Lower lobe of right lung (tissue), 2 donors: ENCODE results near the gene KRT72. TPM values are rescaled to one million over a fixed set of nuclear protein-coding genes. Genes with fewer than 3 reads are reported as not detected.

Experiments used
- ATAC-seq, 2 donors: fragments of 200-7000 bp; cut with Tn5 transposase; one replicate each; pipeline ENCODE4 v1.9.1; 2020 to 2022; ENCODE audit warnings: mild to moderate bottlenecking in 2 of 2, moderate library complexity in 2 of 2
- DNase-seq: peaks from one replicate; pipeline ENCODE4 v3.0.0-alpha.2; 2020
- H3K27ac ChIP-seq: fragments of 200-600 bp; one replicate; pipeline ENCODE4 v1.8.0; 2022
- H3K27me3 ChIP-seq: fragments of 200-600 bp; one replicate; pipeline ENCODE4 v1.8.0; 2022; ENCODE audit warnings: low read depth
- H3K36me3 ChIP-seq: fragments of 200-600 bp; one replicate; pipeline ENCODE4 v1.8.0; 2022; ENCODE audit warnings: mild to moderate bottlenecking
- H3K4me1 ChIP-seq: fragments of 200-600 bp; one replicate; pipeline ENCODE4 v1.8.0; 2022
- H3K4me3 ChIP-seq: fragments of 200-600 bp; one replicate; pipeline ENCODE4 v1.8.0; 2022; ENCODE audit warnings: mild to moderate bottlenecking
- H3K9me3 ChIP-seq: fragments of 200-600 bp; one replicate; pipeline ENCODE4 v1.8.0; 2022
- intact Hi-C: fragments of 100-400 bp; cut with DNase I; formaldehyde crosslinking; loops from one replicate; pipeline ENCODE4 v1.11.0; 2022
- long read RNA-seq: library from polyadenylated mRNA; unstranded; transcript quantifications from one replicate; pipeline ENCODE4 v2.0.0, GENCODE V29; 2021
- total RNA-seq: library from RNA; stranded (reverse); fragmentation: NEBNext Ultra II Directional; extraction: Animal tissue kit (Norgen Biotek cat#: 25700); gene quantifications from one replicate; pipeline ENCODE4 v1.2.1, GENCODE V29; 2021
- TF ChIP-seq, protein P1 (sequence below): fragments of 200-600 bp; IDR thresholded peaks from one replicate; pipeline ENCODE4 v1.8.0; 2022; ENCODE audit warnings: antibody characterized with exemption, mild to moderate bottlenecking
- donor health status: DM: no; HTN: yes; CAD: no; lungs with severe emphysema.

Gene KRT72
- total RNA-seq = not detected
- long read RNA-seq = 0 reads

DNA sequence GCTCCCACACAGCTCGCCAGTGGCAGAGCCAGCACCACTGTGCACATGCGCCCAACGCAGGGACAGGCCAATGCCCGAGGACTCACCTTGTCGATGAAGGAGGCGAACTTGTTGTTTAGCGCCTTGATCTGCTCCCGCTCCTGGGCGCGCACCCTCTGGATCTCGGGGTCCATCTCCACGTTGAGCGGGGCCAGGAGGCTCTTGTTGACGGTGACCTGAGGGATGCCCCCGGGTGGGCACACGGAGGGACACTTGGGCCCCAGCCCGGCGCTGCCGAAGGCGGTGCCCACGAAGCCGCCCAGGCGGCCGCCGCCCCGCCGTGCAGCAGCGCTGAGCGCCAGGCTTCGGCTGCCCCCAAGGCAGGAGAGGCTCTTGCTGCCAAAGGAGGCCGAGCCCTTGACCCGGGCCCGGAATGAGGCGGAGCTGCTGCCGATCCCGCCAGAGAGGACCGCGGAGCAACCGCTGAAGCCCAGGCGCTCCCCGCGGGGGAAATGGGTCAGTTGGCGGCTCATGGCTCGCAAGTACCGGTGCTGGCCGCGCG lies at the start of gene KRT72:
Gene KRT72 (minus strand): TSS at position 523 of the 541 bp plus-strand sequence. CDS start 11 bp downstream, at position 512.
- Histone ChIP-seq H3K36me3 (no peaks in the 10 kb centered on the region), H3K27ac (no peak within 1 kb of the TSS), H3K4me3 (no peak within 1 kb of the TSS), H3K27me3 (peaks cover 35% of the 10 kb centered on the region), H3K9me3 (no peaks in the 10 kb centered on the region), H3K4me1 (no peaks in the 10 kb centered on the region)
- DNase-seq (no peak), ATAC-seq (no peak)
- intact Hi-C loops = no loop called here
- TF ChIP-seq, protein P1, sequence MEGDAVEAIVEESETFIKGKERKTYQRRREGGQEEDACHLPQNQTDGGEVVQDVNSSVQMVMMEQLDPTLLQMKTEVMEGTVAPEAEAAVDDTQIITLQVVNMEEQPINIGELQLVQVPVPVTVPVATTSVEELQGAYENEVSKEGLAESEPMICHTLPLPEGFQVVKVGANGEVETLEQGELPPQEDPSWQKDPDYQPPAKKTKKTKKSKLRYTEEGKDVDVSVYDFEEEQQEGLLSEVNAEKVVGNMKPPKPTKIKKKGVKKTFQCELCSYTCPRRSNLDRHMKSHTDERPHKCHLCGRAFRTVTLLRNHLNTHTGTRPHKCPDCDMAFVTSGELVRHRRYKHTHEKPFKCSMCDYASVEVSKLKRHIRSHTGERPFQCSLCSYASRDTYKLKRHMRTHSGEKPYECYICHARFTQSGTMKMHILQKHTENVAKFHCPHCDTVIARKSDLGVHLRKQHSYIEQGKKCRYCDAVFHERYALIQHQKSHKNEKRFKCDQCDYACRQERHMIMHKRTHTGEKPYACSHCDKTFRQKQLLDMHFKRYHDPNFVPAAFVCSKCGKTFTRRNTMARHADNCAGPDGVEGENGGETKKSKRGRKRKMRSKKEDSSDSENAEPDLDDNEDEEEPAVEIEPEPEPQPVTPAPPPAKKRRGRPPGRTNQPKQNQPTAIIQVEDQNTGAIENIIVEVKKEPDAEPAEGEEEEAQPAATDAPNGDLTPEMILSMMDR = no peak

DNA sequence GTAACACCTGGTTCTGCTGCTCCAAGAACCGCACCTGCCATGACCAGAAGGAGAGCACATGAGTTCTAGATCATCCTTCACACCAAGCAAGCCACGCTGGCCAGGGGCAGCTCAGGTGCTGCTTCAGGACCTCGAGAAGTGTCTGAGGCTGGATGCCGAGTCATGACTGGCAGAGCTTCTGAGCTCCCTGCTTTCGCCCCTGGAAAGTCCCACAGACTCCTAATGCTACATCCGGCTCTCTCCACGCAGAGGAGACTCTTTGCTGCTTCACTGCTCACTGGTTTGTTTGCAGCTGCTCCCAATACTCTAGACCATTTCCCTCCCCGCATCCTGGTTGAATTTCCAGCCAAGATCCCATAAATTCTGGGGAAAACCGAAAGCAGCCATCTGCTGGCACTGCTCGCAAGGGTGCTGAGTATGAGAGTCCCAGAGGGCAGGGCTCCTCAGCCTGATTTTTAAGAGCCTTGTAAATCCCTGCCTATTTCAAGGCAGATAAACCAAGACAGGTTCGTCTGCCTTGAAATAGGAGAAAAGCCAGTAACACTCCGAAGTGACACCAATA lies 49.3 kb upstream of the KRT72 start:
- ATAC-seq = no peak
- DNase-seq = no peak
- Histone ChIP-seq H3K4me1 (no peaks in the 10 kb centered on the region), H3K9me3 (no peaks in the 10 kb centered on the region), H3K4me3 (no peak overlapping the region), H3K27ac (no peak overlapping the region), H3K36me3 (no peaks in the 10 kb centered on the region), H3K27me3 (peaks cover 4% of the 10 kb centered on the region)
- TF ChIP-seq, protein P1 = no peak
- intact Hi-C loops = no loop called here

DNA sequence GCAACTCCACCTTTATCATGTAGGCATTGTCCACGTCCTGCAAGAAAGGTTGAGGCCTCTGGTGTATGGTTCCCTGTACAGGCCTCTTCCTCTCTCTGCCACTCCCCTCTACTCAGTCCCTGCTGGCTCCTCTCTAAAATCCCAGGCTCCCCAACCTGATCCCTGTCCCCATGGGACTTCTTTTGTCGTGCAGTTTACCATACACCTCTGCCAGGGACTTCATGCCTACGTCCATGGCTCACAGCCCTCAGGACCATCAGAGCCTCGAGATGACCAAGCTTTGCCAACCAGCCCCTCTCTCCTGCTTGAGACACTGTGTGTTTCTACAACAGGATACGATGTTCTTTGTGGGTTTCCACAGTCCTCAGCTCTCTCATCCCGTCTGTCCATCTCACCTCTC lies 47.8 kb upstream of the KRT72 start:
- H3K9me3 ChIP-seq = no peaks in the 10 kb centered on the region
- DNase-seq (no peak), ATAC-seq (no peak)
- peaks cover 8% of the 10 kb centered on the region for H3K27me3 ChIP-seq
- intact Hi-C loops = no loop called here
- H3K27ac ChIP-seq = no peak overlapping the region
- no peaks in the 10 kb centered on the region for H3K36me3 ChIP-seq
- no peak overlapping the region for H3K4me3 ChIP-seq
- TF ChIP-seq, protein P1 = no peak
- no peaks in the 10 kb centered on the region for H3K4me1 ChIP-seq

DNA sequence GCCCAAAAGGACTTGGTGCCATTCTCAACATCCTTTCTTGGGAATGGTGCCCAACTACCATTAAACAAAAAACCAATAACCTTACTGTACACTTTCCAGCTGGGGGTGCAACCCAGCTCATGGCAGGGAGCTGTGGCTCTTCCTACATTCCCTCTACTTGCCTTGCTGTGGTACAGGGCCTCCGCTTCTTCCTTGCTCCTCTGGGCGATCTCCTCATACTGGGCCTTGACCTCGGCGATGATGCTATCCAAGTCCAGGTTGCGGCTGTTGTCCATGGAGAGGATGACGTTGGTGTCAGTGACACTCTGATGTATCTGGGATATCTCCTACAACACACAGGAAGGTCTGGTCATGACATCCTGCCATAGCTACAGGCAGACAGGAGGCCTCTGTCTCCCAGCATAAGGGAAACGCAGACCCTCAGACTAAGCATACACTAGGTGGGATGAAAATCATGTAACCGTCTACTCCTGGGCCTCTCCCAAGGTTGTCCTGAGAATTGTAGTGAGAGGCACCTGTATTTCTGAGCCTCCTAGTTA lies 46.8 kb upstream of the KRT72 start:
- ATAC-seq = no peak
- intact Hi-C loops = no loop called here
- H3K9me3 ChIP-seq = no peaks in the 10 kb centered on the region

DNA sequence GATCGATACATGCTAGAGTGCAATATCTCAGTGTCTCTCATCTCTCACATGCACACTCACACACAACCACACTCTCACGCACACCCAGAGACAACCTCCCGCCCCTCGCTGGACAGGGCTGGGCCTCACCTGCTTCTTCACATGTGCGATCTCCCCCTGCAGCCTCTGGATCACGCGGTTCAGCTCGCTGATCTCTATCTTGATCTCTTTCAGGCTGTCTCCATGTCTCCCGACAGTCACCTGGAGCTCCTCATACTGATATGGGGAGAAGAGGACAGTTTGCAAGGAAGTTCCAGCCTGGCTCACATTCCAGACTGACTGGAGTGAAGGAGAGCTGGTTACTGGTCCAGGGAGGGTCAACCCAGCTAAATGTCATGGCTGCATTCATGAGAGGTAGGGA lies 46.3 kb upstream of the KRT72 start:
- H3K36me3 ChIP-seq = no peaks in the 10 kb centered on the region
- H3K4me3 ChIP-seq = no peak overlapping the region
- ATAC-seq (no peak), DNase-seq (no peak)
- H3K27me3 ChIP-seq = peaks cover 8% of the 10 kb centered on the region
- intact Hi-C loops = no loop called here
- H3K9me3 ChIP-seq = no peaks in the 10 kb centered on the region
- no peak overlapping the region for H3K27ac ChIP-seq
- TF ChIP-seq, protein P1 = no peak
- H3K4me1 ChIP-seq = no peaks in the 10 kb centered on the region

More for the DNA sequence above, 46.8 kb upstream of the KRT72 start:
- Histone ChIP-seq H3K27me3 (peaks cover 8% of the 10 kb centered on the region), H3K4me1 (no peaks in the 10 kb centered on the region), H3K27ac (no peak overlapping the region), H3K36me3 (no peaks in the 10 kb centered on the region), H3K4me3 (no peak overlapping the region)
- TF ChIP-seq, protein P1 = no peak
- DNase-seq = no peak
